HG03442 (cell line): ENCODE data around the gene STMN1.

Source experiments
- ATAC-seq: cut with Tn5 transposase; IDR thresholded peaks from one replicate; pipeline ENCODE4 v1.9.1; 2021; ENCODE audit warnings: mild to moderate bottlenecking, moderate library complexity; ENCODE audit not compliant: unreplicated experiment

The STMN1 gene

GRCh38 chr1:25922056-25922970 is 16.1 kb upstream of the STMN1 start:
- ATAC-seq = no peak

- no peak for ATAC-seq
These were observed 12.4 kb upstream of the STMN1 start for GRCh38 chr1:25918615-25919014.

DNA sequence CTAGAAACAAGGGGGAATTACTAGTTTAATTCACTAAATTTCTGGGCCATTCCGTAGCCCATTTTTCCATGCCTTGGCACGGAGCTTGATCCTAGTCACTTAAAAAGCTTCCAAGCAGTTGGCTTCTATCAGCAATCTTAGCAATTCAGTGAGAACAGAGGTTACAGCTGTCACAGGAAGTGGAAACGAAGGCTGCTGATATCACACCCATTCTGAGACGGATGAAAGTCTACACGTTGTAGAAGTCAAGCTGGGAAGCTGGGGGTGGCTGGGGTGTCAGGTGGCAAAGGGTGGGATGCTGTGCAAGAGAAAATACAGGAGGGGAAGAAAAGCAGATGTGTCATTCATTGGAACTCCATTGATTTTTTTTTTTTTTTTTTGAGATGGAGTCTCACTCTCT is 11.8 kb upstream of the STMN1 start:
- ATAC-seq = no peak

GRCh38 chr1:25916460-25916859 is 10.2 kb upstream of the STMN1 start:
- no peak for ATAC-seq

DNA sequence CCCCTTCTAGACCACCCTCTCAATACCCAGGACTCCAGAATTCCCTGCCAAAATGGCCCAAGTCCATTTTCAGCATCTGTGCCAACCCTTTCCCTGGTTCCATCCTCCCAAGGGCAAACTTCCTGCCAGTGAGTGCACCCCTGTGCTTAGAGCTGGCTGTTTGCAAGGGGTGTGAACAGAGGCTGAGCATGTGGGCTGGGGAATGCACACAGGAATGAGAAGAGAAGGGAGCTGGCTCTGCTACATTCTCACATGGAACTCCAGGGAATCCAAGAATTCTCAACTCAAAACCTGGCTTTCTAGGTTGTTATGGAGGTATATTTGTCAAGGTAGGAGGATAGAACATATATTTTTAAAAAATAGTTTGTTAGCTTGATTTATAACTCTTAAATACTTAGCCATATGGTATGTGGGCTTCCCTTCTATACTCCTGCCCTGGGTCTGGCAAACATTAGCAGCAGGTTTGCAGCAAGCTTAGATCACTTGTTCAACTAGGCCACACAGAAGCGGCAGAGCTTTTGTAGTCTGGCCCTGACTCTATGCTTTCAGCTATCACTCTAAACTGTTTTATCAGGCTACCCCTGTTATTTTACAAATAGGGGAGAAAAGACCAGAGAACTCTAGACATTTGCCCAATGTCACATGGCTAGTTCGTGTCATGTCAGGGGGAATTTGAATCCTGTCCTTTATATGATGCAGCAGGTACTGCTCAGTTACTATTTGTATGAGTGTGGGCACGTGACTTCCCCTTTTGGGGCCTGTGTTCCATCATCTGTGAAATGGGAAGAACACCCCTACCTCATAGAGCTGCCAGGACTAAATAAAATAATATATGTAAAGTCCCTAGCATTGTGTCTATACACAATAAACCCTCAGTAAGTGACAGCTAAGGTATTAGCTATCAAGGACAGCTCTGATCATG is 8.1 kb upstream of the STMN1 start:
- ATAC-seq = no peak

- ATAC-seq = no peak
These were observed 7.0 kb upstream of the STMN1 start for GRCh38 chr1:25913206-25913605.

- no peak for ATAC-seq
These were observed 6.0 kb upstream of the STMN1 start for GRCh38 chr1:25912076-25912831.

GRCh38 chr1:25911162-25911561 is 4.9 kb upstream of the STMN1 start:
- ATAC-seq = no peak

DNA sequence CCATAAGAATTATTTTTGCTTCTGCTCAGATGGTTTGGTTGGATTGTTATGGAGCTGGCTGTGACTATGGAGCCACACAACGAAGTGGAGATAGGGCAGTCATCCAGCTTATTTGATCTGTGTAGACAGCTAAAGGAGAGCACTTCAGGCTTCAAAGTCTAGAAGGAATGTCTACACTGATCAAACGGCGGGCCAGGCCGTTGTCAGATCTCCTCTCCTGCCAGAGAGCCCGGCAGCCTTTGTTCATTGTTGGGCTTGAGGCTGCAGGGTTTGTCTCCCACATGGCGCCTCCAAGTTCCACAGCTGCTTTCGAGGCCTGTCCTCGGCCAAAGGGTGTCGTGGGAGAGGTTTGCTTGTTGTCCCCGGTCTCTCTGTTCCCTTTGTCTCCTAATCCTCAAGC is 2.8 kb upstream of the STMN1 start:
- no peak for ATAC-seq

GRCh38 chr1:25908161-25908560 is 1.9 kb upstream of the STMN1 start:
- no peak for ATAC-seq

- no peak for ATAC-seq
These were observed 1.4 kb upstream of the STMN1 start for GRCh38 chr1:25907601-25908000.

GRCh38 chr1:25906644-25907300 is 553 bp upstream of the STMN1 start:
- ATAC-seq = no peak

- peak; percentile 68 for ATAC-seq
These were observed 1.1 kb downstream of the STMN1 start for GRCh38 chr1:25904943-25905679.

DNA sequence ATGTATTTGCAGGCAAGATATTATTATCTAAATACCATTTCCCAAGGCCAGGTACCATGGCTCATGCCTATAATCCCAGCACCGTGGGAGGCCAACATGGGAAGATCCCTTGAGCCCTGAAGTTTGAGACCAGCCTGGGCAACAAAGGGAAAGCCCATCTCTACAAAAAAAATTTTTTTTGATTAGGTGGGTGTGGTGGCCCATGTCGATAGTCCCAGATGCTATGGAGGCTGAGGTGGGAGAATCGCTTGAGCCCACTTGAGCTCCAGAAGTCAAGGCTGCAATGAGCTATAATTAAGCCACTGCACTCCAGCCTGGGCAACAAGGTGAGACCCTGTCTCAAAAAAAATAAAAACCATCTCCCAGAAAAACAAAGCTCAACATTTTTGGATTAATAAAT is 2.2 kb downstream of the STMN1 start:
- ATAC-seq = no peak

- ATAC-seq = no peak
These were observed 3.8 kb downstream of the STMN1 start for GRCh38 chr1:25902462-25902861.

GRCh38 chr1:25900219-25900618 is 6.0 kb downstream of the STMN1 start:
- ATAC-seq = no peak

DNA sequence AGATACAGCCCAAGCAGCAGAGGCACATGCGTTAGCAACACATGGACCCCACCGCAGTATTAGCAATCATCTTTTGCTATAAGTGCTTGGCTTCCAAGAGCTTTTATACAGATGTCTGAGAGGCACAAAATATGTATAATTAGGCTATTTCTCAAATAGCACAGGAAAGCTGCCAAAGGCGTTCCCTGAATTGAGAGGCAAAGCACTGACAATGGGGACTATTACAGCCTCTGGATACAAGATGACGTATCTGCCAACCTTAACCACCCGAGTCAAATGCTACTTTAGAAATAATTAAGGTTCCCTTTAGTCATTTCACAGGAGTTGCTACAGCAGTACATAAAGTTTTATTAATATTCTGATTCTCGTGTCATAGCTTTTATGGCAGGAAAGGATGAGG is 6.4 kb downstream of the STMN1 start:
- no peak for ATAC-seq

DNA sequence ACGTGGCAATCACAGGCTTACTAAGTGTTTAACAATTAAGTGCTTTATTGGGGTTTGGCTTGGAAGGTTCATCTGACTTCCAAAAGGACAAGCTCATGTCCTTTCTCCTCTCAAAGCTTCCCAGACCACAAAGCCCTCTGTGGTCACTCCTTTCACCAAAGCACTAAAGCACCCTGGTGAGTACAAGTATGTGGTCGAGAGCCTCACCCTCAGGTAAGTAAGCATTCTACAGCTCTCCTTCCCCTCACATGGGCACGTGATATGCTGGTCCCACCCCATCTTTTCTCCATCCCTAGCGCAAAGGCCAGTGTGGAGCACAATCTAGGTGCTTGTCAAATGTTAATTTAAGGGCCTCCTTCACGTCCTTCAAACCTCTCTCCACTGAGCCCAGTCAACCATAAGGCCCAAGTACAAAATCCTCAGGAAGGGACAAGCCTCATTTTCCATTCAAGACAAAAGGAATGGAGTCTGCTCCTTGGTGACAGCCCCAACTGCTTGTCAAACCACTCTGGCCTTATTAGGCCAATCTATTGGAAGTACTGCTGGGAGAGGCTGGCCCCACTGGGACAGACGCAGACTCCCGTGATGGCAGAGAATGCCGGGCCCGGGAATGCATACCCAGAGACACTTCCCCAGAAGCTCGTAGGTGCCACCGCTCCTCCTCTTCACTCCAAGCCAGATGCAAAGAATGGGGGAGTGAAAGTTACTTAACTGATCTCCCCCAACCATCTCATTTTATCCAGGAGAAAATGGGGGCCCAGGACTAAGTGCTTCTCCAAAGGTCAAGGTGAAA is 7.8 kb downstream of the STMN1 start:
- ATAC-seq = no peak

GRCh38 chr1:25897754-25898153 is 8.5 kb downstream of the STMN1 start:
- no peak for ATAC-seq
